K562 (cell line): Measurements from ENCODE around the gene JADE2. TPM values are rescaled to one million over a fixed set of nuclear protein-coding genes. Genes with fewer than 3 reads are reported as not detected.

Experiments used
- CAMTA2 ChIP-seq: fragments of 250-450 bp; sonication (Bioruptor Pico); conservative IDR thresholded peaks from 2 replicates; pipeline ENCODE4 v1.5.1; 2022
- E2F3 ChIP-seq: fragments of 250-450 bp; sonication (Bioruptor Pico); IDR thresholded peaks from 2 replicates; pipeline ENCODE4 v1.4.0; 2020; ENCODE audit warnings: mild to moderate bottlenecking
- EP300 ChIP-seq: IDR thresholded peaks from 2 replicates; pipeline ENCODE4 v1.6.1; 2012; ENCODE audit warnings: low read length, improper control_type of control experiment
- ERF ChIP-seq: fragments of 450-650 bp; formaldehyde crosslinking; IDR thresholded peaks from 2 replicates; pipeline ENCODE4 v1.4.0; 2020; ENCODE audit warnings: mild to moderate bottlenecking, mixed read lengths
- ETV1 ChIP-seq: fragments of 450-650 bp; conservative IDR thresholded peaks from 2 replicates; pipeline ENCODE4 v1.6.1; 2016; ENCODE audit warnings: missing genetic modification characterization, control low read depth, low read depth, missing compliant biosample characterization
- EWSR1 ChIP-seq: fragments of 450-650 bp; IDR thresholded peaks from 2 replicates; pipeline ENCODE4 v1.6.1; 2018; ENCODE audit warnings: borderline replicate concordance, mild to moderate bottlenecking, low read depth, moderate library complexity; ENCODE audit not compliant: partially characterized antibody
- FOXK1 ChIP-seq: sonication (generic); formaldehyde crosslinking; IDR thresholded peaks from 2 replicates; pipeline ENCODE4 v1.8.0; 2022; ENCODE audit warnings: missing genetic modification reagents, mild to moderate bottlenecking, borderline replicate concordance
- FUS ChIP-seq: fragments of 200-400 bp; formaldehyde crosslinking; optimal IDR thresholded peaks from 2 replicates; pipeline ENCODE3; 2017; ENCODE audit warnings: low read depth, low read length
- HDAC2 ChIP-seq: fragments of 450-650 bp; IDR thresholded peaks from 2 replicates; pipeline ENCODE4 v1.6.1; 2016; ENCODE audit warnings: mild to moderate bottlenecking
- HMBOX1 ChIP-seq: sonication (generic); IDR thresholded peaks from 2 replicates; pipeline ENCODE4 v1.6.1; 2016
- KAT2B ChIP-seq: IDR thresholded peaks from one replicate; pipeline ENCODE4 v1.6.1; 2012; ENCODE audit warnings: low read depth, mild to moderate bottlenecking, control low read depth, inconsistent platforms, low read length, moderate library complexity
- MAZ ChIP-seq, 2 experiments: fragments of 450-650 bp in 1 of 2; sonication (generic) in 1 of 2; formaldehyde crosslinking; IDR thresholded peaks in 1 of 2; conservative IDR thresholded peaks in 1 of 2; 2 replicates each; pipeline versions ENCODE4 v1.4.0 to v1.5.0; 2020; ENCODE audit warnings: mild to moderate bottlenecking in 1 of 2, missing genetic modification reagents in 1 of 2
- NCOA4 ChIP-seq: fragments of 450-650 bp; IDR thresholded peaks from 2 replicates; pipeline ENCODE4 v1.6.1; 2018; ENCODE audit warnings: mild to moderate bottlenecking; ENCODE audit not compliant: partially characterized antibody
- NEUROD1 ChIP-seq: fragments of 150-350 bp; IDR thresholded peaks from 2 replicates; pipeline ENCODE4 v1.6.1; 2014; ENCODE audit warnings: borderline replicate concordance, low read length, low read depth; ENCODE audit not compliant: partially characterized antibody
- NFRKB ChIP-seq: fragments of 450-650 bp; IDR thresholded peaks from 2 replicates; pipeline ENCODE4 v1.6.1; 2016; ENCODE audit warnings: low read depth
- PTBP1 ChIP-seq: fragments of 200-400 bp; formaldehyde crosslinking; IDR thresholded peaks from 2 replicates; pipeline ENCODE4 v1.6.1; 2017; ENCODE audit warnings: low read depth, low read length
- RHOXF2B ChIP-seq: fragments of 250-450 bp; sonication (Bioruptor Pico); conservative IDR thresholded peaks from 2 replicates; pipeline ENCODE4 v1.5.1; 2021
- SAFB ChIP-seq: fragments of 200-400 bp; formaldehyde crosslinking; IDR thresholded peaks from 2 replicates; pipeline ENCODE4 v1.6.1; 2017; ENCODE audit warnings: low read depth, low read length, borderline replicate concordance
- SNIP1 ChIP-seq: fragments of 450-650 bp; IDR thresholded peaks from 2 replicates; pipeline ENCODE4 v1.7.1; 2017; ENCODE audit warnings: low read depth, mild to moderate bottlenecking
- SP1 ChIP-seq: sonication (generic); formaldehyde crosslinking; IDR thresholded peaks from 2 replicates; pipeline ENCODE4 v1.8.1; 2022; ENCODE audit warnings: mild to moderate bottlenecking, missing genetic modification reagents
- TAL1 ChIP-seq: fragments of 450-650 bp; IDR thresholded peaks from 2 replicates; pipeline ENCODE4 v1.6.1; 2016; ENCODE audit warnings: mild to moderate bottlenecking
- TCF3 ChIP-seq: sonication (generic); formaldehyde crosslinking; IDR thresholded peaks from 2 replicates; pipeline ENCODE4 v1.4.0; 2020; ENCODE audit warnings: mild to moderate bottlenecking, missing genetic modification reagents
- ZBTB9 ChIP-seq: fragments of 450-650 bp; formaldehyde crosslinking; IDR thresholded peaks from 2 replicates; pipeline ENCODE4 v1.4.0; 2020; ENCODE audit warnings: mild to moderate bottlenecking, moderate library complexity
- ZFP1 ChIP-seq: fragments of 450-650 bp; formaldehyde crosslinking; IDR thresholded peaks from 2 replicates; pipeline ENCODE4 v1.4.0; 2020; ENCODE audit warnings: mild to moderate bottlenecking, mixed read lengths
- ZFPM2 ChIP-seq: fragments of 250-450 bp; sonication (Bioruptor Pico); IDR thresholded peaks from 2 replicates; pipeline ENCODE4 v1.5.1; 2022; ENCODE audit warnings: mild to moderate bottlenecking
- ZNF23 ChIP-seq: fragments of 250-450 bp; sonication (Bioruptor Pico); IDR thresholded peaks from 2 replicates; pipeline ENCODE4 v1.4.0; 2020; ENCODE audit warnings: mild to moderate bottlenecking
- polyA plus RNA-seq, 8 experiments: library from polyadenylated mRNA; depleted of rRNA in 4 of 8; stranded (reverse) in 5 of 8; unstranded in 3 of 8; fragments of >200 nt; fragmentation: Nextera tagmentation in 2 of 8; fragmentation: Illumina TruSeq in 1 of 8; extraction: Ambion mirVana in 2 of 8; extraction: Trizol in 1 of 8; gene quantifications; 2 replicates each; pipeline versions ENCODE4 v1.2.1 to v1.2.3, GENCODE V29; 2011 to 2014; ENCODE audit warnings: inconsistent platforms in 1 of 8, missing spikeins in 1 of 8
- total RNA-seq, 7 experiments: library from RNA; depleted of rRNA in 6 of 7; stranded (reverse); fragments of >200 nt in 6 of 7; fragmentation: Illumina TruSeq in 2 of 7; extraction: Trizol in 2 of 7; gene quantifications; 2 replicates each; pipeline versions ENCODE4 v1.2.1 to v1.2.3, GENCODE V29; 2011 to 2021; ENCODE audit warnings: low replicate concordance in 1 of 7

JADE2 gene
- total and polyA plus RNA-seq, 9 of the 15 experiments (the other 6 are each of a cell fraction or from before 2014, with no cell fraction given): 0.50 to 23.3 (median 9.1) TPM

- no peak for TF ChIP-seq MAZ (CRISPR knock-in tag; conservative IDR thresholded peaks at IDR 0.05 in 1 of 2, IDR thresholded peaks at IDR 0.05 in 1 of 2)
- TF ChIP-seq SNIP1: no peak
- no peak for TF ChIP-seq ZNF23 (CRISPR knock-in tag)
- TF ChIP-seq CAMTA2: no peak
- no peak for TF ChIP-seq EWSR1
- TF ChIP-seq TAL1: peak; percentile 37; the same call in 1 of the 2 replicates
- no peak for TF ChIP-seq RHOXF2B (CRISPR knock-in tag)
- no peak for TF ChIP-seq NCOA4
- TF ChIP-seq SAFB: no peak
- no peak for TF ChIP-seq HDAC2
- TF ChIP-seq PTBP1: no peak
- TF ChIP-seq FUS: no peak
- no peak for TF ChIP-seq SP1 (CRISPR knock-in tag)
- TF ChIP-seq ZFPM2 (CRISPR knock-in tag): no peak
- TF ChIP-seq TCF3: peak; percentile 56
- TF ChIP-seq NEUROD1: no peak
- TF ChIP-seq FOXK1 (CRISPR knock-in tag): no peak
- TF ChIP-seq NFRKB: no peak
- peak; percentile 64; the same call in 1 of the 2 replicates for TF ChIP-seq HMBOX1
- no peak for TF ChIP-seq KAT2B
- TF ChIP-seq EP300: peak; percentile 71; the same call in 1 of the 2 replicates
- TF ChIP-seq ETV1: 0 out of 2 replicates have a peak, but pooled peaks have one; percentile 45
- no peak for TF ChIP-seq ZFP1 (CRISPR knock-in tag)
- TF ChIP-seq ERF (CRISPR knock-in tag): no peak
- no peak for TF ChIP-seq ZBTB9
- no peak for TF ChIP-seq E2F3 (CRISPR knock-in tag)
These were observed 83.9 kb downstream of the JADE2 start (continued) for GRCh38 chr5:134609232-134609851.
